GM12878 (cell line): ENCODE data around the gene NIN. TPM values are rescaled to one million over a fixed set of nuclear protein-coding genes. Genes with fewer than 3 reads are reported as not detected.
A peak's percentile ranks its signal among the peaks of the same experiment; 100 is the strongest.

Experiments used
- CBFB ChIP-seq: IDR thresholded peaks from 2 replicates; pipeline ENCODE4 v1.6.1; 2016; ENCODE audit warnings: antibody characterized with exemption, low read depth
- CBX3 ChIP-seq: fragments of 200-600 bp; sonication (generic); IDR thresholded peaks from 2 replicates; pipeline ENCODE4 v1.6.1; 2016; ENCODE audit warnings: low read depth, borderline replicate concordance
- DPF2 ChIP-seq: fragments of 450-650 bp; IDR thresholded peaks from 2 replicates; pipeline ENCODE4 v1.6.1; 2017; ENCODE audit warnings: mild to moderate bottlenecking
- FOXK2 ChIP-seq: fragments of 450-650 bp; IDR thresholded peaks from 2 replicates; pipeline ENCODE4 v1.6.1; 2017; ENCODE audit warnings: mild to moderate bottlenecking, moderate library complexity
- HDGF ChIP-seq: fragments of 450-650 bp; IDR thresholded peaks from 2 replicates; pipeline ENCODE4 v1.6.1; 2016; ENCODE audit warnings: antibody characterized with exemption
- JUNB ChIP-seq: IDR thresholded peaks from 2 replicates; pipeline ENCODE4 v1.6.1; 2016; ENCODE audit warnings: antibody characterized with exemption, mild to moderate bottlenecking
- LARP7 ChIP-seq: fragments of 450-650 bp; IDR thresholded peaks from 2 replicates; pipeline ENCODE4 v1.6.1; 2017; ENCODE audit warnings: mild to moderate bottlenecking
- MEF2A ChIP-seq: IDR thresholded peaks from 2 replicates; pipeline ENCODE4 v1.6.1; 2011; ENCODE audit warnings: low read depth, mild to moderate bottlenecking, low read length, moderate library complexity; ENCODE audit not compliant: insufficient read depth
- NBN ChIP-seq: fragments of 450-650 bp; IDR thresholded peaks from 2 replicates; pipeline ENCODE4 v1.6.1; 2016
- NFYB ChIP-seq: IDR thresholded peaks from 2 replicates; pipeline ENCODE4 v1.6.1; 2011; ENCODE audit warnings: low read depth, mild to moderate bottlenecking, low read length, improper control_type of control experiment, moderate library complexity; ENCODE audit not compliant: insufficient read depth
- PML ChIP-seq: IDR thresholded peaks from 2 replicates; pipeline ENCODE4 v1.6.1; 2012; ENCODE audit warnings: low read length, inconsistent platforms
- POLR2AphosphoS2 ChIP-seq: IDR thresholded peaks from 2 replicates; pipeline ENCODE4 v1.6.1; 2011; ENCODE audit warnings: low read depth, mild to moderate bottlenecking, low read length, improper control_type of control experiment, moderate library complexity
- POU2F2 ChIP-seq: IDR thresholded peaks from 3 replicates; pipeline ENCODE4 v1.6.1; 2011; ENCODE audit warnings: low read depth, mild to moderate bottlenecking, low read length, borderline replicate concordance
- RELA ChIP-seq: fragments of 450-650 bp; IDR thresholded peaks from 2 replicates; pipeline ENCODE4 v1.8.0; 2014; ENCODE audit warnings: borderline replicate concordance; ENCODE audit not compliant: partially characterized antibody
- SIX5 ChIP-seq: IDR thresholded peaks from 2 replicates; pipeline ENCODE4 v1.6.1; 2011; ENCODE audit warnings: mild to moderate bottlenecking, low read depth, low read length, moderate library complexity; ENCODE audit not compliant: severe bottlenecking
- SMAD1 ChIP-seq: fragments of 450-650 bp; IDR thresholded peaks from 2 replicates; pipeline ENCODE4 v1.6.1; 2018; ENCODE audit warnings: mild to moderate bottlenecking, low read depth; ENCODE audit not compliant: partially characterized antibody
- SMARCA5 ChIP-seq: fragments of 450-650 bp; IDR thresholded peaks from 2 replicates; pipeline ENCODE4 v1.6.1; 2017; ENCODE audit warnings: mild to moderate bottlenecking
- SUZ12 ChIP-seq: fragments of 200-600 bp; sonication (generic); IDR thresholded peaks from one replicate; pipeline ENCODE4 v1.6.1; 2018; ENCODE audit warnings: antibody characterized with exemption, mild to moderate bottlenecking; ENCODE audit not compliant: unreplicated experiment
- YY1 ChIP-seq: IDR thresholded peaks from 2 replicates; pipeline ENCODE4 v1.6.1; 2011; ENCODE audit warnings: low read depth, mild to moderate bottlenecking, low read length
- ZBED1 ChIP-seq: IDR thresholded peaks from 2 replicates; pipeline ENCODE4 v1.6.1; 2016; ENCODE audit warnings: borderline replicate concordance
- ZNF274 ChIP-seq: IDR thresholded peaks from one replicate; pipeline ENCODE4 v1.8.0; 2011; ENCODE audit not compliant: insufficient read length, insufficient read depth
- polyA plus RNA-seq, 11 experiments: library from polyadenylated mRNA; depleted of rRNA in 4 of 11; unstranded in 6 of 11; stranded (reverse) in 5 of 11; fragments of >200 nt; fragmentation: Nextera tagmentation in 4 of 11; fragmentation: Illumina TruSeq in 1 of 11; extraction: Ambion mirVana in 4 of 11; extraction: Trizol in 1 of 11; gene quantifications; 1 replicate in 1 of 11; 2 replicates in 10 of 11; pipeline versions ENCODE4 v1.2.1 to v1.2.3, GENCODE V29; 2011 to 2016; ENCODE audit warnings: inconsistent platforms in 2 of 11, missing spikeins in 2 of 11, low read depth in 1 of 11
- total RNA-seq, 4 experiments: library from RNA; depleted of rRNA in 3 of 4; stranded (reverse); fragments of >200 nt in 3 of 4; fragmentation: Illumina TruSeq in 1 of 4; extraction: Trizol in 1 of 4; gene quantifications; 2 replicates each; pipeline versions ENCODE4 v1.2.1 to v1.2.3, GENCODE V29; 2013 to 2021
- TF ChIP-seq, protein P1 (sequence below): IDR thresholded peaks from 2 replicates; pipeline ENCODE4 v1.6.1; 2012; ENCODE audit warnings: mild to moderate bottlenecking, low read depth, low read length
- TF ChIP-seq, protein P2 (sequence below): fragments of 150-350 bp; IDR thresholded peaks from 2 replicates; pipeline ENCODE4 v1.6.1; 2014; ENCODE audit warnings: mild to moderate bottlenecking, low read depth, low read length
- TF ChIP-seq, protein P3 (sequence below), 3 experiments: IDR thresholded peaks in 2 of 3; conservative IDR thresholded peaks in 1 of 3; 2 replicates each; pipeline ENCODE4 v1.5.1; 2011; ENCODE audit warnings: low read depth in 3 of 3, low read length in 3 of 3, mild to moderate bottlenecking in 3 of 3, control low read depth in 2 of 3, moderate library complexity in 2 of 3, inconsistent platforms in 1 of 3, mixed read lengths in 1 of 3; ENCODE audit not compliant: control insufficient read depth in 2 of 3, insufficient read depth in 1 of 3; ENCODE audit errors: extremely low read depth in 1 of 3
- TF ChIP-seq, protein P4 (sequence below): IDR thresholded peaks from 2 replicates; pipeline ENCODE4 v1.6.1; 2011; ENCODE audit warnings: low read depth, mild to moderate bottlenecking, low read length, moderate library complexity, borderline replicate concordance; ENCODE audit errors: extremely low read depth

Gene NIN
- total and polyA plus RNA-seq, 10 of the 15 experiments (the other 5 are each of a cell fraction or from before 2014, with no cell fraction given) = 16.2 to 135 (median 70.3) TPM

DNA sequence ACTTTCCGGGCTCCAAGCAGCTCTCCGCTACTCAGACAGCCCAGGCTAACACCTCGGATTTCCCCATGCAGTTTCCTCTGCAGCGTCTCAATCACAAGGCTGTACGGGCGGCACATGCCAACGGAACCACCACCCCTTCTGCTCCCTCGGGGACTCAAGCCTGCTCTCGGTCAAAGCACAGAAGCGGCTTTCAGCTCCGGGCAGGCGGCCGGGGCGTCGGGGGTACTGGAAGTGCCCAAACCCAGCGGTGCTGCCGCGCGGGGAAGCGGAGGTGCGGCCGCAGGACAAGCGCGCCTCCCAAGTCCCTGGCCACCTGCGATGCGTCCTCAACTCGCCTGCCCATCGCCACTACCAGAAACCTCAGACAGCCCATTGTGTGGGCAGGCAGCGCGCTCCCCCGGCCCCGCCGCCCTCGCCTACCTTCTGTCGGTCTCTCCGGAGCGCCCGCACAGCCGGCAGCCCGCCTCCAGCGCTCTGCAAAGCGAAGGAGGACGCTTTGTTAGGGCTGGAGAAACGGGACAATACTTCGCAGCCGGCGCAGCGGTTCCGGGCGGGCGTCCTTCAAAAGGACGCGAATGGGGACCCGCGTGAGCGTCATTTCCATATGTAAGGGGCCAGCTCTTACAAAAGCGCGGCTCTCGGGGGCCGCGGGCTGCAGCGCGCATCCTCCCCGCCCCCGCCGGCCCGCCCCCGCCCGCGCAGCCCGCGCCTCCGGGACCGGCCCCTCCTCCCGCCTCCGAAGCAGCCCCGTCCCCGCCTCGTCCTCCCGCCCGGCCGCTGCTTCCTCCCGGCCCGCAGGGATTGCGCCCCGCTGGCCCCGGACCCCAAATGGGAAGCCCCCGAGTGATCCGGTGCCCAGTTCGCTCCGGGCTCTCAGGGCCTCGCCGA is 674 bp downstream of the NIN start (continued):
- TF ChIP-seq, protein P1, sequence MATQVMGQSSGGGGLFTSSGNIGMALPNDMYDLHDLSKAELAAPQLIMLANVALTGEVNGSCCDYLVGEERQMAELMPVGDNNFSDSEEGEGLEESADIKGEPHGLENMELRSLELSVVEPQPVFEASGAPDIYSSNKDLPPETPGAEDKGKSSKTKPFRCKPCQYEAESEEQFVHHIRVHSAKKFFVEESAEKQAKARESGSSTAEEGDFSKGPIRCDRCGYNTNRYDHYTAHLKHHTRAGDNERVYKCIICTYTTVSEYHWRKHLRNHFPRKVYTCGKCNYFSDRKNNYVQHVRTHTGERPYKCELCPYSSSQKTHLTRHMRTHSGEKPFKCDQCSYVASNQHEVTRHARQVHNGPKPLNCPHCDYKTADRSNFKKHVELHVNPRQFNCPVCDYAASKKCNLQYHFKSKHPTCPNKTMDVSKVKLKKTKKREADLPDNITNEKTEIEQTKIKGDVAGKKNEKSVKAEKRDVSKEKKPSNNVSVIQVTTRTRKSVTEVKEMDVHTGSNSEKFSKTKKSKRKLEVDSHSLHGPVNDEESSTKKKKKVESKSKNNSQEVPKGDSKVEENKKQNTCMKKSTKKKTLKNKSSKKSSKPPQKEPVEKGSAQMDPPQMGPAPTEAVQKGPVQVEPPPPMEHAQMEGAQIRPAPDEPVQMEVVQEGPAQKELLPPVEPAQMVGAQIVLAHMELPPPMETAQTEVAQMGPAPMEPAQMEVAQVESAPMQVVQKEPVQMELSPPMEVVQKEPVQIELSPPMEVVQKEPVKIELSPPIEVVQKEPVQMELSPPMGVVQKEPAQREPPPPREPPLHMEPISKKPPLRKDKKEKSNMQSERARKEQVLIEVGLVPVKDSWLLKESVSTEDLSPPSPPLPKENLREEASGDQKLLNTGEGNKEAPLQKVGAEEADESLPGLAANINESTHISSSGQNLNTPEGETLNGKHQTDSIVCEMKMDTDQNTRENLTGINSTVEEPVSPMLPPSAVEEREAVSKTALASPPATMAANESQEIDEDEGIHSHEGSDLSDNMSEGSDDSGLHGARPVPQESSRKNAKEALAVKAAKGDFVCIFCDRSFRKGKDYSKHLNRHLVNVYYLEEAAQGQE = no peak
- TF ChIP-seq, protein P2, sequence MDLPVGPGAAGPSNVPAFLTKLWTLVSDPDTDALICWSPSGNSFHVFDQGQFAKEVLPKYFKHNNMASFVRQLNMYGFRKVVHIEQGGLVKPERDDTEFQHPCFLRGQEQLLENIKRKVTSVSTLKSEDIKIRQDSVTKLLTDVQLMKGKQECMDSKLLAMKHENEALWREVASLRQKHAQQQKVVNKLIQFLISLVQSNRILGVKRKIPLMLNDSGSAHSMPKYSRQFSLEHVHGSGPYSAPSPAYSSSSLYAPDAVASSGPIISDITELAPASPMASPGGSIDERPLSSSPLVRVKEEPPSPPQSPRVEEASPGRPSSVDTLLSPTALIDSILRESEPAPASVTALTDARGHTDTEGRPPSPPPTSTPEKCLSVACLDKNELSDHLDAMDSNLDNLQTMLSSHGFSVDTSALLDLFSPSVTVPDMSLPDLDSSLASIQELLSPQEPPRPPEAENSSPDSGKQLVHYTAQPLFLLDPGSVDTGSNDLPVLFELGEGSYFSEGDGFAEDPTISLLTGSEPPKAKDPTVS = no peak
- 0 out of 2 replicates have a peak, but pooled peaks have one; percentile 10 for TF ChIP-seq YY1
- TF ChIP-seq DPF2 = 0 out of 2 replicates have a peak, but pooled peaks have one; percentile 25
- TF ChIP-seq RELA = no peak
- no peak for TF ChIP-seq SIX5
- TF ChIP-seq SMAD1 = no peak
- no peak for TF ChIP-seq SMARCA5
- TF ChIP-seq LARP7 = no peak
- no peak for TF ChIP-seq MEF2A
- TF ChIP-seq JUNB = no peak
- no peak; the same call in 2 of the 3 replicates for TF ChIP-seq POU2F2
- no peak for TF ChIP-seq FOXK2
- TF ChIP-seq, protein P3, sequence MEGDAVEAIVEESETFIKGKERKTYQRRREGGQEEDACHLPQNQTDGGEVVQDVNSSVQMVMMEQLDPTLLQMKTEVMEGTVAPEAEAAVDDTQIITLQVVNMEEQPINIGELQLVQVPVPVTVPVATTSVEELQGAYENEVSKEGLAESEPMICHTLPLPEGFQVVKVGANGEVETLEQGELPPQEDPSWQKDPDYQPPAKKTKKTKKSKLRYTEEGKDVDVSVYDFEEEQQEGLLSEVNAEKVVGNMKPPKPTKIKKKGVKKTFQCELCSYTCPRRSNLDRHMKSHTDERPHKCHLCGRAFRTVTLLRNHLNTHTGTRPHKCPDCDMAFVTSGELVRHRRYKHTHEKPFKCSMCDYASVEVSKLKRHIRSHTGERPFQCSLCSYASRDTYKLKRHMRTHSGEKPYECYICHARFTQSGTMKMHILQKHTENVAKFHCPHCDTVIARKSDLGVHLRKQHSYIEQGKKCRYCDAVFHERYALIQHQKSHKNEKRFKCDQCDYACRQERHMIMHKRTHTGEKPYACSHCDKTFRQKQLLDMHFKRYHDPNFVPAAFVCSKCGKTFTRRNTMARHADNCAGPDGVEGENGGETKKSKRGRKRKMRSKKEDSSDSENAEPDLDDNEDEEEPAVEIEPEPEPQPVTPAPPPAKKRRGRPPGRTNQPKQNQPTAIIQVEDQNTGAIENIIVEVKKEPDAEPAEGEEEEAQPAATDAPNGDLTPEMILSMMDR (IDR thresholded peaks at IDR 0.05 in 2 of 3, conservative IDR thresholded peaks at IDR 0.05 in 1 of 3; ENCODE audit: control insufficient read depth in 2 of 3, extremely low read depth in 1 of 3, insufficient read depth in 1 of 3, low read depth in 3 of 3, low read length in 3 of 3) = no peak
- 0 out of 2 replicates have a peak, but pooled peaks have one; percentile 11 for TF ChIP-seq POLR2AphosphoS2
- TF ChIP-seq CBX3 = no peak
- TF ChIP-seq CBFB = no peak
- TF ChIP-seq ZNF274 = no peak
- TF ChIP-seq ZBED1 = no peak
- no peak for TF ChIP-seq HDGF
- TF ChIP-seq NBN = peak; percentile 44; the same call in 1 of the 2 replicates
- TF ChIP-seq SUZ12 = no peak
- TF ChIP-seq, protein P4, sequence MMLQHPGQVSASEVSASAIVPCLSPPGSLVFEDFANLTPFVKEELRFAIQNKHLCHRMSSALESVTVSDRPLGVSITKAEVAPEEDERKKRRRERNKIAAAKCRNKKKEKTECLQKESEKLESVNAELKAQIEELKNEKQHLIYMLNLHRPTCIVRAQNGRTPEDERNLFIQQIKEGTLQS = no peak
- TF ChIP-seq PML = no peak
- TF ChIP-seq NFYB = no peak
